ENCODE measurements around the gene FBLN2.

The FBLN2 gene

DNA sequence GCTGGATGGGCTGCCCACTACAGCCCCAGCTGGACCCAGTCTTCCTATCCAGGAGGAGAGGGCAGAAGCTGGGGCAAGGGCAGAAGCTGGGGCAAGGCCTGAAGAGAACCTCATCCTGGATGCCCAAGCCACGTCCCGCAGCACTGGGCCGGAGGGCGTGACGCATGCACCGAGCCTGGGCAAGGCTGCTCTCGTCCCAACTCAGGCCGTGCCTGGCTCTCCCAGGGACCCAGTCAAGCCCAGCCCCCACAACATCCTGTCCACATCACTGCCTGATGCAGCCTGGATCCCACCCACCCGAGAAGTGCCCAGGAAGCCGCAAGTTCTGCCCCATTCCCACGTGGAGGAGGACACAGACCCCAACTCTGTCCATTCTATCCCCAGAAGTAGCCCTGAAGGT is 22.3 kb downstream of the FBLN2 start:
- ChIA-PET CTCF (no interaction called here), POLR2A (no interaction called here)
- TF ChIP-seq, protein P1, sequence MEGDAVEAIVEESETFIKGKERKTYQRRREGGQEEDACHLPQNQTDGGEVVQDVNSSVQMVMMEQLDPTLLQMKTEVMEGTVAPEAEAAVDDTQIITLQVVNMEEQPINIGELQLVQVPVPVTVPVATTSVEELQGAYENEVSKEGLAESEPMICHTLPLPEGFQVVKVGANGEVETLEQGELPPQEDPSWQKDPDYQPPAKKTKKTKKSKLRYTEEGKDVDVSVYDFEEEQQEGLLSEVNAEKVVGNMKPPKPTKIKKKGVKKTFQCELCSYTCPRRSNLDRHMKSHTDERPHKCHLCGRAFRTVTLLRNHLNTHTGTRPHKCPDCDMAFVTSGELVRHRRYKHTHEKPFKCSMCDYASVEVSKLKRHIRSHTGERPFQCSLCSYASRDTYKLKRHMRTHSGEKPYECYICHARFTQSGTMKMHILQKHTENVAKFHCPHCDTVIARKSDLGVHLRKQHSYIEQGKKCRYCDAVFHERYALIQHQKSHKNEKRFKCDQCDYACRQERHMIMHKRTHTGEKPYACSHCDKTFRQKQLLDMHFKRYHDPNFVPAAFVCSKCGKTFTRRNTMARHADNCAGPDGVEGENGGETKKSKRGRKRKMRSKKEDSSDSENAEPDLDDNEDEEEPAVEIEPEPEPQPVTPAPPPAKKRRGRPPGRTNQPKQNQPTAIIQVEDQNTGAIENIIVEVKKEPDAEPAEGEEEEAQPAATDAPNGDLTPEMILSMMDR (IDR thresholded peaks at IDR 0.05; ENCODE audit: insufficient read depth, low read length, missing control alignments) = no peak
- DNase-seq (ENCODE audit: low read depth, low spot score) = no peak
- no peak overlapping the region for H3K4me3 ChIP-seq (ENCODE audit: low read depth, low read length)

DNA sequence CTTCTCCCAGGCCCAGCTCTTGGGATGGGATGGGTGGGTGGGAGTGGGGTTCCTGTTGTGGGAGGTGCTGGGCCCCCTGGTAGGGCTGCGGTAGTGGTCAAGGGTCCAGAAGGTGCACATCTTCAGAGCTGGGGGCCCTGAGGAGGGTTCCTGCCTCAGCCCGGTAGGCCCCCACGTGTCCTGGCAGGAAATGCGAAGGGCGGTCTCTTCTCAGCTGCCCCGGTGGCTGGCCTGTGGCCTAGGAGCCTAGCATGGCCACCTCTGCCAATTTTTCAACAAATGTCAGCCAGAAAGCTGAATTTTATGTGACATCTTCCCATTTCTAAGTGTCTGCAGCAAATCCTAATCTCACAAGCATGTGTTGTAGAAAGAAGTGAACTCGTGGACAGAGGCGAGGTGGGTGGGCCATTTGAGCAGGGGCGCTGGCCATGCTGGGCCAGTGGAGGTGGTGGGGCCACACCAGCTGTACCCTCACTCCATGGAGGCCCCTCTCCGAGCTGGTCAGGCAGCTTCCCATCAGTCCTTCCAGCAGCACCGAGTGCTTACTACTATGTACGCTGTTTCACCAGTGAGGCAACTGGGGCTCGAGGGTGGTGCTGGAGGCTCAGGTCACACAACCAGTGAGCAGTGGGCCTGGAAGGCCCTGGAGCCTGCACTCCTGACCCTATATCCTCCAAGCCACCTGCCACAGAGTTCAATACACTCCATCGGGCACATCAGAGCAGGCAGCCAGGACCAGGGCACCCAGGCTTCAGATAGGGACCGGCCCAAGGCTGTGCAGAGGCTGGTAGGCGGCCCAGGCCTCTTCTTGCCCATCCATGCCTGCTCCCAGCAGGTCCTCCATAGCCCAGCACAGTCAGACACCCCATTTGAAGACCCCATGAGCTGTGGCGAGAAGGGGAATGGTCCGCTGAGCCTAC is 23.2 kb downstream of the FBLN2 start:
- CTCF ChIA-PET = interaction anchor here (1.0 to 1.4 kb wide), 4 partner anchors 15 to 79 kb away, joined by 3 to 5 read pairs (median 3); no protein-coding TSS in a partner anchor
- TF ChIP-seq, protein P1 (IDR thresholded peaks at IDR 0.05; ENCODE audit: insufficient read depth, low read length, missing control alignments) = no peak
- POLR2A ChIA-PET = no interaction called here
- DNase-seq (ENCODE audit: low read depth, low spot score) = no peak
- no peak overlapping the region for H3K4me3 ChIP-seq (ENCODE audit: low read depth, low read length)

DNA sequence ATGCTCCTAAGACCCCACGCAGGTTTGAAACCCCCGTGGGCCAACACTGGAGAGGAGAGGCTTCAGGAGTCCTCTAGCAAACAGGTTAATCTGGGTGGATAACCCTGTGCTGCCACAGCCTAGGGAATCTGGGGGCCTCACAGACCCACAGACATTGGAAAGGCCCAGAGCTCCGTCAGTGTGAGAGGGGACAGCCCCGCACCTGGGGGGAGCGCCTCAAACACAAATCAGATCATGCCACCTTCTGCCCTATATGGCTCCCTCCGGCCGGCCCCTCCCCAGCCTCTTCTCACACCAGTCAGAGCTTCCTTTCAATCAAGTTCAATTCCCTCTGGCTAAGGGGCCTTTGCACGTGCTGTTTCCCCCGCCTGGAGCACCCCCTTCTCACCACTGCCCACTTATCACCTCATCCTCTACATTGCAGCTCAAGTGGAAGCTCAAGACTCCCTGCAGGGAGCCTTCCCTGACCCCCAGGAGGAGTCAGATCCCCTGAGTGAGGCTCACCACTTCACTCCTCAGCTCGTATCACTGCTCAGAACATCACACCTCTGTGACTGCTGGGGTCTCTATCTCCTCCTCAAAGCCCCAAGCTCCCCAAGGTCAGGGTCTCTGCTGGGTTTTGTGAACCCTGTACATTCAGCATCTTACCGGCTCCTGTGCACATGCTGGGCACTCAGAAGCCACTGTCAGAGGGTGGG is 24.1 kb downstream of the FBLN2 start:
- TF ChIP-seq, protein P1 (IDR thresholded peaks at IDR 0.05; ENCODE audit: insufficient read depth, low read length, missing control alignments) = no peak
- no peak overlapping the region for H3K4me3 ChIP-seq (ENCODE audit: low read depth, low read length)
- POLR2A ChIA-PET = no interaction called here
- CTCF ChIA-PET = interaction anchor here (1.0 to 1.4 kb wide), 4 partner anchors 14 to 79 kb away, joined by 3 to 5 read pairs (median 3); no protein-coding TSS in a partner anchor
- no peak for DNase-seq (ENCODE audit: low read depth, low spot score)

DNA sequence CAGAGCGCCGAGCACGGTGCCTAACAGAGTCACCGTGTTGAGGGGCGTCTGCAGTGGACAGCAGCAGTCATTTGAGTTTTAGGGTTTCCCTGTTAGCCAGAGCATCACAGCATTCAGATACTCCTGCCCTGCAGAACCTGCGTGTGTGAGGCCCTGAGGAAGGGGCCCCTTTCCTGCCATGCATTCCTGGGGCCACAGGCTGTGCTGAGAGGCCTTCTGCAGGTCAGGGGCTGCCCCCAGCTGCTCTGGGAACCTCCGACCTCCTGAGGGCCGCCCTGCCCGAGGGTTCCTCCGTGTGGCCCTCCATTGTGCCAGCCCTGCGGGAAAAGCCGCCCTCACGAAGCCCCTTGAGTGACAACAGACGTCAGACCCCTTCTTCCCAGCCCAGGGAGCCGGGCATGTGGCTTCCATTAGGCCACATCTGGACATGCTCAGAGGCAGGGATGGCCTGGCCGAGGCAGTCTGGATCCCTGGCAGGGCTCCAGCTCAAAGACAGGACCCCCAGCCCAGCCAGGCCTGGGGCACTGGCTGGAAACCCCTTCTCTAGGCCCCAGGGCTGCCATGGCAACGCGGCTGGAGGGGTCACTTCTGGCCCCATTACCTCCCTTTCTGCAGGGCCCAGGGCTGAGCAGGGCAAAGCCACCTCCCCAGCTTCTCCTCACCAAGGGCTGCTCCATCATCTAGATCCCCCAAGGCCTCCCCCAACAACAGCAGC is 25.3 kb downstream of the FBLN2 start:
- TF ChIP-seq, protein P1 (IDR thresholded peaks at IDR 0.05; ENCODE audit: insufficient read depth, low read length, missing control alignments) = no peak
- H3K4me3 ChIP-seq (ENCODE audit: low read depth, low read length) = no peak overlapping the region
- ChIA-PET CTCF (interaction anchor here (2.5 kb wide), 1 partner anchor 75 kb away, joined by 6 read pairs; no protein-coding TSS in a partner anchor), POLR2A (no interaction called here)
- DNase-seq (ENCODE audit: low read depth, low spot score) = no peak

DNA sequence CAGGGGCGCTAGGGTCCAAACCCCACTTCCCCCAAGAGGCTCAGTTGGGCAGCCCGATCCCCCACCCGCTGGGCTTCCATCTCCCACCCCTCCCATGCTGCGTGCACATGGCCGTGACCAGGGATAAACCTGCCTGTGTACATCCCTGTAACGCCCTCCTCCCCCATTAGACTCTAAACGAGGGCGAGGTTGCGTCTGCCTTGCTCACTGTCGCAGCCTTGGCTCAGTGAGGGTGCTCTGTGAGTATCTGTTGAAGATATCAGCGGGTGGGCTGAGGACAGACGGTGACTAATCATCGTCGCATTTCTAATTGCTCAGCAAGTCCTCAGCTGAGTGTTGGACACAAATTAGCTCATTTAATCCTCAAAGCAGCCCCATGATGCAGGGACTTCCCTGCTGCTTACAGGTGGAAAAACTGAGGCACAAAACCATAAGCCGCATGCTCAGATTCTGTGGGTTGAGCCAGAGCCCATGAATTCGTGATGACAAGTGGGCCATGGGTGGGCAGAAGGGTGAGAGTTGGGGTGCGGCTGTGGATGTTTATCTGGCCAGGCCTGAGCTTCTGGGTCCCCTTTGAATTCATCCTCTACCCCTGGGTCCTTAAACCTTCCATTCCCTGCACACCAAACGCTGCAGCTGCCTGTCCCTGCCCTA is 26.0 kb downstream of the FBLN2 start:
- CTCF ChIA-PET = interaction anchor here (1.8 to 2.5 kb wide), 2 partner anchors 74 to 83 kb away, joined by 4 to 6 read pairs; no protein-coding TSS in a partner anchor
- POLR2A ChIA-PET = no interaction called here
- TF ChIP-seq, protein P1 (IDR thresholded peaks at IDR 0.05; ENCODE audit: insufficient read depth, low read length, missing control alignments) = no peak

More for the DNA sequence above, 26.0 kb downstream of the FBLN2 start:
- no peak for DNase-seq (ENCODE audit: low read depth, low spot score)
- no peak overlapping the region for H3K4me3 ChIP-seq (ENCODE audit: low read depth, low read length)

Measured in AG04449 (cell line).